H1 (cell line): Measurements from ENCODE around the gene CREBBP. TPM values are rescaled to one million over a fixed set of nuclear protein-coding genes. Genes with fewer than 3 reads are reported as not detected.

ENCODE experiments used
- CTCF ChIA-PET: fragments of 300-600 bp; sonication (Branson Sonifier 250); formaldehyde crosslinking; loops from one replicate; lab custom pipeline; 2021; ENCODE audit not compliant: partially characterized antibody; lab: Charles Lee
- POLR2A ChIA-PET: fragments of 300-600 bp; sonication (Branson Sonifier 250); formaldehyde crosslinking; loops from one replicate; lab custom pipeline; 2021; ENCODE audit warnings: inconsistent platforms; ENCODE audit not compliant: partially characterized antibody; lab: Charles Lee
- DNase-seq, 2 experiments: peaks; one replicate each; pipeline versions ENCODE4 v3.0.0 to v3.0.0-alpha.2; 2010 to 2022; ENCODE audit warnings: low spot score in 2 of 2, low read depth in 1 of 2, mixed read lengths in 1 of 2
- FAIRE-seq: peaks from 2 replicates; lab custom pipeline; 2011; peaks lifted over from hg19 to GRCh38; lab: Jason Lieb, UNC
- H2AFZ ChIP-seq: 2 replicates; pipeline ENCODE4 v1.8.1; 2012; ENCODE audit warnings: low read length, inconsistent platforms
- H2AK5ac ChIP-seq: 2 replicates; pipeline ENCODE4 v1.6.1; 2013; ENCODE audit warnings: low read depth, low read length
- H2BK120ac ChIP-seq: replicated peaks from 2 replicates; pipeline ENCODE3; 2013; ENCODE audit warnings: low read depth, low read length, inconsistent platforms
- H2BK12ac ChIP-seq: 2 replicates; pipeline ENCODE4 v1.6.1; 2013; ENCODE audit warnings: low read depth, low read length
- H2BK15ac ChIP-seq: 2 replicates; pipeline ENCODE4 v1.6.1; 2013; ENCODE audit warnings: low read length
- H2BK20ac ChIP-seq: 2 replicates; pipeline ENCODE4 v1.6.1; 2013; ENCODE audit warnings: low read length
- H2BK5ac ChIP-seq: 2 replicates; pipeline ENCODE4 v1.6.1; 2013; ENCODE audit warnings: low read depth, low read length
- H3K14ac ChIP-seq: 2 replicates; pipeline ENCODE4 v1.6.1; 2013; ENCODE audit warnings: inconsistent platforms; ENCODE audit not compliant: insufficient read length
- H3K18ac ChIP-seq: 2 replicates; pipeline ENCODE4 v1.6.1; 2013; ENCODE audit warnings: low read length; ENCODE audit errors: extremely low read depth
- H3K23ac ChIP-seq: 2 replicates; pipeline ENCODE4 v1.6.1; 2013; ENCODE audit warnings: inconsistent platforms; ENCODE audit not compliant: insufficient read length
- H3K23me2 ChIP-seq: 2 replicates; pipeline ENCODE4 v1.6.1; 2013; ENCODE audit warnings: low read depth, low read length
- H3K27ac ChIP-seq: 2 replicates; pipeline ENCODE4 v1.6.1; 2011; ENCODE audit warnings: low read depth, low read length, inconsistent platforms
- H3K27me3 ChIP-seq, 4 experiments: replicated peaks in 1 of 4; 1 replicate in 1 of 4; 2 replicates in 3 of 4; pipeline versions ENCODE4 v1.6.1 to v1.8.1; 2011 to 2013; ENCODE audit warnings: low read length in 3 of 4, mild to moderate bottlenecking in 3 of 4, inconsistent platforms in 2 of 4, mixed read lengths in 2 of 4, moderate library complexity in 1 of 4; ENCODE audit not compliant: control insufficient read depth in 3 of 4, insufficient read depth in 3 of 4; ENCODE audit errors: extremely low read depth in 1 of 4
- H3K36me3 ChIP-seq, 4 experiments: 2 replicates each; pipeline versions ENCODE4 v1.6.1 to v1.8.1; 2011 to 2013; ENCODE audit warnings: mild to moderate bottlenecking in 4 of 4, low read length in 3 of 4, moderate library complexity in 2 of 4, control low read depth in 1 of 4, inconsistent platforms in 1 of 4; ENCODE audit not compliant: insufficient read depth in 4 of 4, control insufficient read depth in 2 of 4
- H3K4ac ChIP-seq: replicated peaks from 2 replicates; pipeline ENCODE3; 2013; ENCODE audit warnings: low read length, low read depth, mixed read lengths, inconsistent platforms; ENCODE audit not compliant: insufficient read length
- H3K4me1 ChIP-seq, 4 experiments: replicated peaks in 1 of 4; 1 replicate in 1 of 4; 2 replicates in 3 of 4; pipeline versions ENCODE4 v1.6.1 to v1.8.1; 2011 to 2013; ENCODE audit warnings: low read length in 3 of 4, inconsistent platforms in 2 of 4, mixed read lengths in 1 of 4; ENCODE audit not compliant: insufficient read depth in 4 of 4, control insufficient read depth in 3 of 4
- H3K4me2 ChIP-seq, 2 experiments: 2 replicates each; pipeline versions ENCODE4 v1.6.1 to v1.8.1; 2011 to 2013; ENCODE audit warnings: low read depth in 2 of 2, low read length in 2 of 2, control low read depth in 1 of 2, inconsistent platforms in 1 of 2, mild to moderate bottlenecking in 1 of 2; ENCODE audit not compliant: insufficient read depth in 1 of 2
- H3K4me3 ChIP-seq, 4 experiments: fragments of 200-600, 300-600 bp in 1 of 4; sonication (generic), shearing (Covaris generic), sonication (Bioruptor Twin) in 1 of 4; 2 replicates each; pipeline versions ENCODE4 v1.5.1 to v1.8.1; 2011 to 2016; ENCODE audit warnings: low read length in 4 of 4, low read depth in 3 of 4, control low read depth in 2 of 4, inconsistent platforms in 2 of 4, mild to moderate bottlenecking in 2 of 4, mixed read lengths in 1 of 4, moderate library complexity in 1 of 4; ENCODE audit not compliant: insufficient read depth in 2 of 4; ENCODE audit errors: extremely low read depth in 1 of 4
- H3K56ac ChIP-seq: replicated peaks from 2 replicates; pipeline ENCODE3; 2013; ENCODE audit warnings: low read depth, mild to moderate bottlenecking, mixed read lengths, low read length, inconsistent platforms; ENCODE audit not compliant: insufficient read length
- H3K79me1 ChIP-seq: 2 replicates; pipeline ENCODE4 v1.6.1; 2013; ENCODE audit warnings: low read depth, low read length, control low read depth
- H3K79me2 ChIP-seq, 2 experiments: 2 replicates each; pipeline versions ENCODE4 v1.6.1 to v1.8.1; 2012 to 2013; ENCODE audit warnings: low read length in 2 of 2, mild to moderate bottlenecking in 2 of 2, inconsistent platforms in 1 of 2; ENCODE audit not compliant: insufficient read depth in 2 of 2, control insufficient read depth in 1 of 2
- H3K9ac ChIP-seq, 4 experiments: replicated peaks in 1 of 4; 1 replicate in 1 of 4; 2 replicates in 3 of 4; pipeline versions ENCODE4 v1.6.1 to v1.8.1; 2011 to 2013; ENCODE audit warnings: low read depth in 3 of 4, low read length in 3 of 4, control low read depth in 2 of 4, mild to moderate bottlenecking in 2 of 4, moderate library complexity in 2 of 4, inconsistent platforms in 1 of 4; ENCODE audit errors: extremely low read depth in 1 of 4
- H3K9me3 ChIP-seq, 2 experiments: 2 replicates each; pipeline versions ENCODE4 v1.6.1 to v1.8.1; 2012 to 2013; ENCODE audit warnings: mild to moderate bottlenecking in 2 of 2, moderate library complexity in 2 of 2, control low read depth in 1 of 2, inconsistent platforms in 1 of 2, low read depth in 1 of 2, low read length in 1 of 2, mixed read lengths in 1 of 2; ENCODE audit not compliant: insufficient read depth in 2 of 2
- H4K20me1 ChIP-seq, 2 experiments: replicated peaks in 1 of 2; 2 replicates each; pipeline versions ENCODE3 to v1.8.1; 2011 to 2013; ENCODE audit warnings: inconsistent platforms in 2 of 2, low read length in 2 of 2, mild to moderate bottlenecking in 1 of 2; ENCODE audit not compliant: insufficient read depth in 2 of 2, control insufficient read depth in 1 of 2
- H4K5ac ChIP-seq: 2 replicates; pipeline ENCODE4 v1.6.1; 2013; ENCODE audit warnings: low read length, low read depth, mixed read lengths, inconsistent platforms; ENCODE audit not compliant: insufficient read length
- H4K8ac ChIP-seq: 2 replicates; pipeline ENCODE4 v1.8.0; 2013; ENCODE audit warnings: mild to moderate bottlenecking, moderate library complexity, low read length, inconsistent platforms; ENCODE audit not compliant: insufficient read depth; ENCODE audit errors: extremely low read depth
- H4K91ac ChIP-seq: replicated peaks from 2 replicates; pipeline ENCODE3; 2013; ENCODE audit warnings: low read length, mixed read lengths, inconsistent platforms; ENCODE audit not compliant: insufficient read length
- RAD21 ChIP-seq, 2 experiments: IDR thresholded peaks in 1 of 2; conservative IDR thresholded peaks in 1 of 2; 2 replicates each; pipeline ENCODE4 v1.6.1; 2011; ENCODE audit warnings: low read depth in 2 of 2, low read length in 2 of 2, improper control_type of control experiment in 1 of 2, inconsistent platforms in 1 of 2, mild to moderate bottlenecking in 1 of 2, moderate library complexity in 1 of 2
- RFX5 ChIP-seq: IDR thresholded peaks from 2 replicates; pipeline ENCODE4 v1.6.1; 2011; ENCODE audit warnings: low read depth, low read length, improper control_type of control experiment, borderline replicate concordance
- WGBS, 2 experiments: shearing (Covaris generic) in 1 of 2; methylation state at CpG; one replicate each; pipeline versions ENCODE4 v1.1.6 to v1.1.7; 2013 to 2015; ENCODE audit warnings: low lambda C conversion rate in 2 of 2, mixed read lengths in 2 of 2, inconsistent platforms in 1 of 2, low coverage in 1 of 2, missing lambda C conversion rate in 1 of 2; ENCODE audit not compliant: insufficient replicate concordance in 2 of 2, insufficient coverage in 1 of 2, insufficient read length in 1 of 2; ENCODE audit errors: extremely low coverage in 1 of 2, missing lambda C conversion rate in 1 of 2; 5-methylcytosine and 5-hydroxymethylcytosine counted together
- polyA plus RNA-seq, 7 experiments: library from polyadenylated mRNA; depleted of rRNA in 3 of 7; stranded (reverse) in 5 of 7; unstranded in 2 of 7; fragments of >200 nt in 5 of 7; fragments of 200-250 nt in 2 of 7; gene quantifications; 1 replicate in 5 of 7; 2 replicates in 1 of 7; 4 replicates in 1 of 7; pipeline versions ENCODE4 v1.2.1 to v1.2.3, GENCODE V29; 2011 to 2013; ENCODE audit warnings: missing spikeins in 2 of 7, mixed read lengths in 2 of 7
- total RNA-seq: library from RNA; stranded (reverse); fragmentation: NEBNext Ultra II Directional; extraction: Animal tissue kit (Norgen Biotek cat#: 25700); gene quantifications from 2 replicates; pipeline ENCODE4 v1.2.1, GENCODE V29; 2021

The CREBBP gene
- total and polyA plus RNA-seq, 2 of the 8 experiments (the other 6 are each of a cell fraction or from before 2014, with no cell fraction given) = 10.0 to 60.1 TPM

DNA sequence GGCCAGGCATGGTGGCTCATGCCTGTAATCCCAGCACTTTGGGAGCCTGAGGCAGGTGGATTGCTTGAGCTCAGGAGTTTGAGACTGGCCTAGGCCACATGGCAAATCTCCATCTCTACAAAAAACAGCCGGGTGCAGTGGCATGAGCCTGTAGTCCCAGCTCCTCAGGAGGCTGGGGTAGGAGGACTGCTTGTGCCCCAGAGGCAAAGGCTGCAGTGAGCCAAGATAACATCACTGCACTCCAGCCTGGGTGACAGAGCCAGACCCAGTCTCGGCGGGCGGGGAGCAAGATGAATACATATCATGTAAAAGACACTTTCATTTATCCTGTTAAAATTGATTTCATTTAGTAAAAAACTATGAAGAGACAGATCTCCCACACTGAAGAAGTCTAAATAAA, 54.6 kb downstream of the CREBBP start:
- no peaks in the 10 kb centered on the region for H3K23me2 ChIP-seq
- H4K20me1 ChIP-seq = peaks cover 23 to 33% of the 10 kb centered on the region in 2 experiments
- ChIA-PET POLR2A (interaction anchor here (0.8 kb wide), 1 partner anchor 593 kb away, joined by 3 read pairs; no protein-coding TSS in a partner anchor), CTCF (no interaction called here)
- peaks cover 7 to 97% of the 10 kb centered on the region in 2 experiments; a peak in 3 of 4 replicates for H3K79me2 ChIP-seq
- H3K9me3 ChIP-seq = no peaks in the 10 kb centered on the region
- H3K4me2 ChIP-seq = no peak overlapping the region
- no peak overlapping the region for H3K14ac ChIP-seq
- FAIRE-seq (no peak), DNase-seq (no peak)
- H2AK5ac ChIP-seq = no peak overlapping the region
- H3K27ac ChIP-seq = no peak overlapping the region
- no peak overlapping the region for H2BK15ac ChIP-seq
- WGBS, 2 experiments = 86% methylated on average over 4 of the region's 4 CpGs; no CpG with 5 or more reads in 1 of the 2 experiments
- no peak overlapping the region for H2BK20ac ChIP-seq
- TF ChIP-seq RFX5 (no peak), RAD21 (IDR thresholded peaks at IDR 0.05 in 1 of 2, conservative IDR thresholded peaks at IDR 0.05 in 1 of 2; ENCODE audit: low read depth in 2 of 2, low read length in 2 of 2) (no peak)
- no peaks in the 10 kb centered on the region for H3K27me3 ChIP-seq
- no peak overlapping the region for H2BK120ac ChIP-seq
- H3K18ac ChIP-seq = no peak overlapping the region
- no peak overlapping the region for H2BK5ac ChIP-seq
- no peak overlapping the region for H4K91ac ChIP-seq
- H3K4ac ChIP-seq = no peak overlapping the region
- no peaks in the 10 kb centered on the region for H3K36me3 ChIP-seq
- H2AFZ ChIP-seq = no peak overlapping the region
- no peak overlapping the region for H4K5ac ChIP-seq
- no peak overlapping the region for H3K9ac ChIP-seq
- no peak overlapping the region for H4K8ac ChIP-seq
- peaks cover 0 to 11% (median 5%) of the 10 kb centered on the region in 4 experiments for H3K4me1 ChIP-seq
- H3K23ac ChIP-seq = no peak overlapping the region
- no peak overlapping the region for H2BK12ac ChIP-seq
- no peak overlapping the region for H3K4me3 ChIP-seq
- peaks cover 15% of the 10 kb centered on the region for H3K79me1 ChIP-seq
- no peak overlapping the region for H3K56ac ChIP-seq
